Subcutaneous abdominal adipose tissue (tissue), 5 donors: ENCODE measurements around the gene GAS7.

Experiments used
- H3K27ac ChIP-seq: one replicate; pipeline ENCODE4 v1.7.0; 2013; ENCODE audit warnings: low read depth, mild to moderate bottlenecking, inconsistent platforms, low read length, moderate library complexity
- H3K27me3 ChIP-seq, 5 donors: one replicate each; pipeline ENCODE4 v1.7.0; 2013; ENCODE audit warnings: low read length in 5 of 5, inconsistent platforms in 1 of 5; ENCODE audit not compliant: control insufficient read depth in 5 of 5, insufficient read depth in 4 of 5
- H3K36me3 ChIP-seq, 5 donors: one replicate each; pipeline ENCODE4 v1.7.0; 2013; ENCODE audit warnings: low read length in 5 of 5; ENCODE audit not compliant: control insufficient read depth in 5 of 5, insufficient read depth in 5 of 5
- H3K4me1 ChIP-seq, 5 donors: one replicate each; pipeline ENCODE4 v1.7.0; 2013; ENCODE audit warnings: low read length in 5 of 5, mild to moderate bottlenecking in 3 of 5, moderate library complexity in 1 of 5; ENCODE audit not compliant: control insufficient read depth in 5 of 5, insufficient read depth in 5 of 5
- H3K4me3 ChIP-seq, 5 donors: one replicate each; pipeline ENCODE4 v1.7.0; 2013; ENCODE audit warnings: low read length in 5 of 5, low read depth in 1 of 5
- H3K9ac ChIP-seq, 5 donors: one replicate each; pipeline ENCODE4 v1.7.0; 2013; ENCODE audit warnings: low read length in 5 of 5, mild to moderate bottlenecking in 4 of 5, moderate library complexity in 3 of 5
- H3K9me3 ChIP-seq, 5 donors: one replicate each; pipeline ENCODE4 v1.7.0; 2013; ENCODE audit warnings: low read length in 5 of 5; ENCODE audit not compliant: control insufficient read depth in 5 of 5
- donor health status: healthy.
- donor health status: healthy.
- donor health status: healthy.
- donor health status: healthy.
- donor health status: healthy.

GAS7 gene

GRCh38 chr17:9865586-9865985 is 332.8 kb downstream of the GAS7 start:
- Histone ChIP-seq H3K27ac (no peak overlapping the region), H3K9ac (no peak overlapping the region), H3K4me3 (no peak overlapping the region), H3K27me3 (no peaks in the 10 kb centered on the region), H3K36me3 (no peaks in the 10 kb centered on the region), H3K9me3 (peaks cover 0 to 11% (median 3%) of the 10 kb centered on the region in 5 donors), H3K4me1 (peaks cover 0 to 14% (median 13%) of the 10 kb centered on the region in 5 donors)

GRCh38 chr17:9862949-9863348 is 335.5 kb downstream of the GAS7 start:
- H3K27me3 ChIP-seq, result no peaks in the 10 kb centered on the region
- no peak overlapping the region for H3K9ac ChIP-seq
- peaks cover 0 to 14% (median 13%) of the 10 kb centered on the region in 5 donors for H3K4me1 ChIP-seq
- no peaks in the 10 kb centered on the region for H3K36me3 ChIP-seq
- H3K4me3 ChIP-seq, result no peak overlapping the region
- H3K9me3 ChIP-seq, result peaks cover 0 to 21% (median 9%) of the 10 kb centered on the region in 5 donors
- no peak overlapping the region for H3K27ac ChIP-seq

- peaks cover 0 to 14% (median 13%) of the 10 kb centered on the region in 5 donors for H3K4me1 ChIP-seq
- no peak overlapping the region for H3K4me3 ChIP-seq
- peaks cover 0 to 23% (median 13%) of the 10 kb centered on the region in 5 donors for H3K9me3 ChIP-seq
- H3K27me3 ChIP-seq, result no peaks in the 10 kb centered on the region
- H3K9ac ChIP-seq, result no peak overlapping the region
- H3K36me3 ChIP-seq, result no peaks in the 10 kb centered on the region
- no peak overlapping the region for H3K27ac ChIP-seq
Observed at GRCh38 chr17:9862220-9862619, 336.2 kb downstream of the GAS7 start.

- Histone ChIP-seq H3K4me3 (no peak overlapping the region), H3K4me1 (peaks cover 0 to 8% (median 7%) of the 10 kb centered on the region in 5 donors), H3K27me3 (no peaks in the 10 kb centered on the region), H3K9me3 (peaks cover 0 to 19% (median 11%) of the 10 kb centered on the region in 5 donors), H3K36me3 (no peaks in the 10 kb centered on the region), H3K9ac (no peak overlapping the region), H3K27ac (no peak overlapping the region)
Observed at GRCh38 chr17:9860851-9861250, 337.6 kb downstream of the GAS7 start.
